ENCODE results near the gene TCIRG1. TPM values are rescaled to one million over a fixed set of nuclear protein-coding genes. Genes with fewer than 3 reads are reported as not detected.

TCIRG1 gene
- total RNA-seq, 2 experiments from 2014 or later = 199 to 201 TPM

DNA sequence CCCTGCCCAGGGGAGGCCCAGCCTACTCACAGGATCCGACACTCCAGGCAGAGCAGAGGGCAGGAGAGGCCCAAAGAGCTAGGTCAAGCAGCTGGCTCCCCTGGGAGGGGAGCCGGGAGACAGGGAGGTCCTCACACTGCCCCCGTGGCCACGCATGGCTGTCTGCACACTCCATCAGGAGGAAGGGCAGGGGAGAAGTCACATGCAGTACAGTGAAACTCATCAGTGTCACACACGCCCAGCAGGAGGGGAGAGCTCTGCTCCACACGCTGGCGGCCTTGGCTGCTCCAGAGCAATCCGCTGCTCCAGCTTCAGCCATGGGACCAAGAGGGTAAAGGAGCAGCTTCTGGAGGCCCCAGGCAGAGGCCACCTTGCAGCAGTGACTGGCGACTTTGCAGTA lies 14.3 kb downstream of the TCIRG1 start:
- Histone ChIP-seq H3K36me3 (ENCODE audit: insufficient read depth, low read length) (peaks cover 59% of the 10 kb centered on the region), H3K4me2 (ENCODE audit: low read length) (no peak overlapping the region), H3K79me2 (ENCODE audit: insufficient read depth, low read depth, low read length) (no peaks in the 10 kb centered on the region), H3K9me3 (ENCODE audit: low read length) (no peaks in the 10 kb centered on the region), H3K27ac (ENCODE audit: low read depth, low read length, poor library complexity, severe bottlenecking) (no peak overlapping the region), H3K4me3 (ENCODE audit: low read depth, low read length, poor library complexity, severe bottlenecking) (no peak overlapping the region), H3K4me1 (ENCODE audit: insufficient read depth, low read length, poor library complexity, severe bottlenecking) (no peaks in the 10 kb centered on the region), H2AFZ (ENCODE audit: low read length) (no peak overlapping the region), H3K9me2 (ENCODE audit: insufficient read depth, low read length) (no peaks in the 10 kb centered on the region), H4K20me1 (ENCODE audit: insufficient read depth, low read length) (no peaks in the 10 kb centered on the region)
- TF ChIP-seq CTCF (conservative IDR thresholded peaks at IDR 0.05; ENCODE audit: low read length) = no peak
- no peak for TF ChIP-seq EZH2phosphoT487 (IDR thresholded peaks at IDR 0.05; ENCODE audit: borderline replicate concordance, low read depth, low read length)
- ChIA-PET CTCF (ENCODE audit: unreplicated experiment) (no interaction called here), POLR2A (interaction anchor here (0.6 kb wide), 1 partner anchor 86 kb away, joined by 3 read pairs; no protein-coding TSS in a partner anchor)
- no TSS peak for BruUV-seq (replicated peaks)
- intact Hi-C loops (cut with micrococcal nuclease; ENCODE audit: unreplicated experiment) = no loop called here
- DNase-seq (ENCODE audit: low spot score) = no peak

DNA sequence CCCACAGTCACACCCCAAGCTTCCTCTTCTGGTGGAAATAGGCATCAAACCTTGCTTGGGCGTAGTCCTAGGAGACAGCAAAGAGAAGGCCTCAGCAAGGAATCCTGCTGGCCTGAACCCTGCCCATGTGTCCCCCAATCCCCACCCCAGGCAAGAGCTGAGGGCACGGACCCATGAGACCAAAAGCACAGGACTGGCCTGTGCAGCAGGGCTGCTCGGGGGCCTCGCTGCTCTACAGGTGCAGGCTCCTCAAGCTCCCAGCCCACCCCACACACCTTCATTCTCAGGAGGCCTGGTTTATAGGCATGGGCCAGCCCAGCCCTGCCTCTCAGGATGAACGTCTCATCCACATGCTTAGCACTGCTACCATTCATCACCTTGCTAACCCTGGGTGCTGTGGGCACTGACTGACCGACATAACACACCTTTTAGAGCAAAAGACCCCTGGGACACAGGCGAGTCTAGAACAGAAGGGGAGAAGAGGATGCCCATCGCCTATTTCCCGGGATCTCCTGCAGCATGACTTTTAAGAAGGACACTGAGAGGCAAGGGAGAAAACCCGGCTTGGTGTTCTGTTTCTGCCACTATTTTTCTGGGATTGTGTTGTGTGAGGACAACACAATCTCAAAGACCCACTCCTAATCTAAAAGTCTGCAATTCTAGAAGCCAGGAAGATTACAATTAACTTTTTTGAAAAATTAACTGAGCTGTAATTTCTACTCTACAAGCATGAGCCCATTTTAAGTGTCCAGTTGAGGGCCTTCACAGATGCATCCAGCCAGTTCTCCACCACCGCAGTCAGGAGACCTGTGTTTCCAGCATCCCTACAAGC lies 15.4 kb downstream of the TCIRG1 start:
- TF ChIP-seq CTCF (conservative IDR thresholded peaks at IDR 0.05; ENCODE audit: low read length) = no peak
- TF ChIP-seq EZH2phosphoT487 (IDR thresholded peaks at IDR 0.05; ENCODE audit: borderline replicate concordance, low read depth, low read length) = no peak
- Histone ChIP-seq H3K27ac (ENCODE audit: low read depth, low read length, poor library complexity, severe bottlenecking) (no peak overlapping the region), H3K4me1 (ENCODE audit: insufficient read depth, low read length, poor library complexity, severe bottlenecking) (no peaks in the 10 kb centered on the region), H3K9me2 (ENCODE audit: insufficient read depth, low read length) (no peaks in the 10 kb centered on the region), H3K9me3 (ENCODE audit: low read length) (no peaks in the 10 kb centered on the region), H3K79me2 (ENCODE audit: insufficient read depth, low read depth, low read length) (no peaks in the 10 kb centered on the region), H3K4me3 (ENCODE audit: low read depth, low read length, poor library complexity, severe bottlenecking) (no peak overlapping the region), H2AFZ (ENCODE audit: low read length) (no peak overlapping the region), H3K36me3 (ENCODE audit: insufficient read depth, low read length) (peaks cover 60% of the 10 kb centered on the region), H4K20me1 (ENCODE audit: insufficient read depth, low read length) (no peaks in the 10 kb centered on the region), H3K4me2 (ENCODE audit: low read length) (no peak overlapping the region)
- no TSS peak for BruUV-seq (replicated peaks)
- ChIA-PET POLR2A (interaction anchor here (0.6 kb wide), 1 partner anchor 85 kb away, joined by 3 read pairs; no protein-coding TSS in a partner anchor), CTCF (ENCODE audit: unreplicated experiment) (no interaction called here)
- DNase-seq (ENCODE audit: low spot score) = no peak
- intact Hi-C loops (cut with micrococcal nuclease; ENCODE audit: unreplicated experiment) = no loop called here

Data from OCI-LY7 (cell line).